B cell (primary cell): Measurements from ENCODE around the gene CTNNA2.

Experiments
- EZH2 ChIP-seq: IDR thresholded peaks from 2 replicates; pipeline ENCODE4 v1.6.1; 2012; ENCODE audit warnings: borderline replicate concordance, low read depth, mild to moderate bottlenecking, moderate library complexity, low read length; ENCODE audit not compliant: insufficient read depth, poor library complexity, severe bottlenecking
- TF ChIP-seq, protein P1 (sequence below): fragments of 200-600 bp; IDR thresholded peaks from one replicate; pipeline ENCODE4 v1.8.0; 2022; ENCODE audit warnings: antibody characterized with exemption, mild to moderate bottlenecking

DNA sequence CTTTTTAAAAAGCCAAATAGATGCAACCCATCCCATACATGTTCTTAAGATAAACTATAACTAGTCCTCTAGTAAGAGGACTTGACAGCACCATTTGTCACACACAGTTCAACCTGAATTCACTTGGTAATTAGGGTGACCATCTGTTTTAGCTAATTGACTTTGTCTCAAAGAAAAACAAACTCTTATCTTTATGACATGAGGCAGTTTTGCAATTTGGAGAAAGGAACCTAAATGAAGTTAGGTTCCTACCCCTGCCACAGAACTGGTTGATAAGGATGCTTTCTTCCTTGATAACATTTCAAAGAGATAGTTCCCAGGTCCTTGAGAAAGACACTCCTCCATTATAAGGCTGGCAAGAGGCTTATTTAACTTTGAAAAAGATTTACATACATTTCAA lies 849.1 kb downstream of the CTNNA2 start:
- no peak for TF ChIP-seq EZH2
- TF ChIP-seq, protein P1, sequence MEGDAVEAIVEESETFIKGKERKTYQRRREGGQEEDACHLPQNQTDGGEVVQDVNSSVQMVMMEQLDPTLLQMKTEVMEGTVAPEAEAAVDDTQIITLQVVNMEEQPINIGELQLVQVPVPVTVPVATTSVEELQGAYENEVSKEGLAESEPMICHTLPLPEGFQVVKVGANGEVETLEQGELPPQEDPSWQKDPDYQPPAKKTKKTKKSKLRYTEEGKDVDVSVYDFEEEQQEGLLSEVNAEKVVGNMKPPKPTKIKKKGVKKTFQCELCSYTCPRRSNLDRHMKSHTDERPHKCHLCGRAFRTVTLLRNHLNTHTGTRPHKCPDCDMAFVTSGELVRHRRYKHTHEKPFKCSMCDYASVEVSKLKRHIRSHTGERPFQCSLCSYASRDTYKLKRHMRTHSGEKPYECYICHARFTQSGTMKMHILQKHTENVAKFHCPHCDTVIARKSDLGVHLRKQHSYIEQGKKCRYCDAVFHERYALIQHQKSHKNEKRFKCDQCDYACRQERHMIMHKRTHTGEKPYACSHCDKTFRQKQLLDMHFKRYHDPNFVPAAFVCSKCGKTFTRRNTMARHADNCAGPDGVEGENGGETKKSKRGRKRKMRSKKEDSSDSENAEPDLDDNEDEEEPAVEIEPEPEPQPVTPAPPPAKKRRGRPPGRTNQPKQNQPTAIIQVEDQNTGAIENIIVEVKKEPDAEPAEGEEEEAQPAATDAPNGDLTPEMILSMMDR = no peak
